NCI-H128 (cell line): Measurements from ENCODE around the gene ZNF74.
"Not testable (repeated sequence)": the region's sequence is repeated elsewhere in the genome, so short reads cannot be mapped to it uniquely, and the experiment has no call there.

Source experiments
- DNase-seq: peaks from one replicate; lab custom pipeline; 2025; ENCODE audit not compliant: unreplicated experiment; lab: John Stamatoyannopoulos, UW

Gene ZNF74

DNA sequence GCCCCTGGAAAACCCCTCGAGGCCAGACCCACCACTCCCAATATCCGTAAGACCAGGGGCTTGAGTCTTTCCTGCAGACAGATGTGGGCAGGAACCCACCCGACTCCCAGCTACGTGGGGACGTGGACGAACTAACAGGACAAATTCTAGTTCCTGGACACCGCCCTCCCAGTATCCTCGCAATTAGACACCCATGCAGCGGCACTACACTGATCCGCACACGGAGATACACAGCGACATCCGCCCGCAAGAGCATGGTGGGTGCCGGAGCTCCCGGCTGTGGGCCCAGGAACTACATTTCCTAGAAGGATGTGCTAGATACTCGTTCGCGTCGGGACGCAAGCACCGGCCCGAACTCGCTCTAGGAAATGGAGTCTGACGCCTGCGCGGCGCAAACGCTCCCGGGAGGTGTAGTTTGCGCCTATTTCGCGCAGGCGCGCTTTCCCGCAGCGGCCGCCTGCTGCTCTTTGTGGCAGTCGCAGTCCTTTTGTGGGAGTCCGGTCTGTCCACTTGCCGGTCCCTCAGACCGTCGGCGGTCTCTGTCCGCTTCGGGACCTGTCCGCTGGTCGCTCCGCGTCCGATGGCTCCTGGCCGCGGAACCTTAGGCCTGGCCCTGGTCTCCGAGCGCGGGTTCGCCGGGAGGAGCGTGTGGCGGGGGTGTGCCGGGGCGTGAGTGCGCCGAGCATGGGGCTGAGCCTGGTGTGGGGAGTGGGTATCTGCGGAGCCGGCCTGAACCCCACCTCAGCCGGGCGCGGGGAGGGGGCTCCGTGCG, at the start of gene ZNF74:
TSS of gene ZNF74 (plus strand) at position 447 of the 772 bp plus-strand sequence. CDS start 478 bp downstream, outside the sequence.
- peak; percentile 42 for DNase-seq

DNA sequence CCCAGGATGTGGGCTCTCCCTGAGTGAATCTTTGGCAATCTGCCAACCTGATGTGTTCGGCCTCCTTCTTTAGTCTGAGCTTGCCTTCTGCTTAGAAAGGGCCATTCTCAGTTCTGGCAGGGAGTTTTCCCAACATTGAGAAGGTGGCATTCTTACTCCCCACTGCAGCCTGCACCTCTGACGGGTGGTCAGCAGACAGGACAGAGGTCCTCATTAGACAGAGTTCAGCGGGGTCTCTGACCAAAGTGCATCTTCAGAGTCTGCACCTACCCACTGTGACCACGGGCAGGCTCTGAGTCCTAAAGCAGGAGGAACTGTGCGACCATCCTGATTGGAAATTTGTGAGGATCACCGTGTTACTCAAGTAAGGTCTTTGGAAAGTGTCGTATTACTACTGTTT, 47.4 kb upstream of the ZNF74 start:
- DNase-seq = not testable (repeated sequence)

DNA sequence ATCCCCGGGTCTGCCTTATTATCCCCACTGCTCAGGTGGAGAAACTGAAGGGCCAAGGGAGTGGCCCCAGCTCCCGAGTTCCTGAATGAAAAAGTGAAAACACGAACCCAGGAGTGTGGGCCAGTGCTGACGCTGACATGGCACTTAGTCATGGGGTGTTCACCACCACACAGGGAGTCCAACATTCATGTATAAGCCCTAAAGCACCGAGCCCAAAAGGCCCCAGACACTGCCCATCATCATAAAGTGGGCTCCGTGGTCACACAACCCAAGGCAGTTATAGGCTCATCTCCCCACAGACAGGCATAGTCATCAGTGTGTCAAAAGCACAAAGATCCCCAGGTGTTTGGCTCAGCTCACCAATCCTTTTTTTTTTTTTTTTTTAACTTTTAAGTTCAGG, 41.4 kb upstream of the ZNF74 start:
- not testable (repeated sequence) for DNase-seq

DNA sequence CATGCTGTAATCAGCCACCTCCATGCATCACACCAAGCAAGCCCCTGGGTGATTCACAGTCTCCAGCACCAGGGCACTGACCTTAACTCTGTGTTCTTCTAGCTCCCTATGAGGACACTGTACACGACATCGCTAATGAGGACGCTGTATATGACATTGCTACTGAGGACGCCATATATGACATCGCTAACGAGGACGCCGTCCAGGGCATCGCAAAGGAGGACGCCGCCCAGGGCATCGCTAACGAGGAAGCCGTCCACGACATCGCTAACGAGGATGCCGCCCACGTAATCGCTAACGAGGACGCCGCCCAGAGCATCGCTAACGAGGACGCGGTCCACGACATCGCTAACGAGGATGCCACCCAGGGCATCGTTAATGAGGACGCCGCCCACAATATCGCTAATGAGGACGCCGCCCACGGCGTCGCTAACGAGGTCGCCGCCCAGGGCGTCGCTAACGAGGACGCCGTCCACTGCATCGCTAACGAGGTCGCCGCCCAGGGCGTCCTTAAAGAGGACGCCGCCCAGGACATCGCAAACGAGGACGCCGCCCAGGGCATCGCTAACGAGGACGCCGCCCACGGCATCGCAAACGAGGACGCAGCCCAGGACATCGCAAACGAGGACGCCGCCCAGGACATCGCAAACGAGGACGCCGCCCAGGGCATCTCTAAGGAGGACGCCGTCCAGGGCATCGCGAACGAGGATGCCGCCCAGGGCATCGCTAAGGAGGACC, 39.5 kb upstream of the ZNF74 start:
- no peak for DNase-seq

DNA sequence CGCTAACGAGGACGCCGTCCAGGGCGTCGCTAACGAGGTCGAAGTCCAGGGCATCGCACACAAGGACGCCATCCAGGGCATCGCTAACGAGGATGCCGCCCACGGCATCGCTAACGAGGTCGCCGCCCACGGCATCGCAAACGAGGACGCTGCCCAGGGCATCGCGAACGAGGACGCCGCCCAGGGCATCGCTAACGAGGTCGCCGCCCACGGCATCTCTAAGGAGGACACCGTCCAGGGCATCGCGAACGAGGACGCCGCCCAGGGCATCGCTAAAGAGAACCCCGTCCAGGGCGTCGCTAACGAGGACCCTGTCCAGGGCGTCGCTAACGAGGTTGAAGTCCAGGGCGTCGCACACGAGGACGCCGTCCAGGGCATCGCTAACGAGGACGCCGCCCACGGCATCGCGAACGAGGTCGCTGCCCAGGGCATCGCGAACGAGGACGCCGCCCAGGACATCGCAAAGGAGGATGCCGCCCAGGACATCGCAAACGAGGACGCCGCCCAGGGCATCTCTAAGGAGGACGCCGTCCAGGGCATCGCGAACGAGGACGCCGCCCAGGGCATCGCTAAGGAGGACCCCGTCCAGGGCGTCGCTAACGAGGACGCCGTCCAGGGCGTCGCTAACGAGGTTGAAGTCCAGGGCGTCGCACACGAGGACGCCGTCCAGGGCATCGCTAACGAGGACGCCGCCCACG, 37.9 kb upstream of the ZNF74 start:
- DNase-seq = not testable (repeated sequence)

DNA sequence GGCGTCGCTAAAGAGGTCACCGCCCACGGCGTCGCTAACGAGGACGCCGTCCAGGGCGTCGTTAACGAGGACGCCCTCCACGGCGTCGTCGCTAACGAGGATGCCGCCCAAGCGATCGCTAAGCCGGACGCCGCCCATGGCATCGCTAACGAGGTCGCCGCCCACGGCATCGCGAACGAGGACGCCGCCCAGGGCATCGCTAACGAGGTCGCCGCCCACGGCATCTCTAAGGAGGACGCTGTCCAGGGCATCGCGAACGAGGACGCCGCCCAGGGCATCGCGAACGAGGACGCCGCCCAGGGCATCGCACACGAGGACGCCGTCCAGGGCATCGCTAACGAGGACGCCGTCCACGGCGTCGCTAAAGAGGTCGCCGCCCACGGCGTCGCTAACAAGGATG, 37.0 kb upstream of the ZNF74 start:
- not testable (repeated sequence) for DNase-seq

DNA sequence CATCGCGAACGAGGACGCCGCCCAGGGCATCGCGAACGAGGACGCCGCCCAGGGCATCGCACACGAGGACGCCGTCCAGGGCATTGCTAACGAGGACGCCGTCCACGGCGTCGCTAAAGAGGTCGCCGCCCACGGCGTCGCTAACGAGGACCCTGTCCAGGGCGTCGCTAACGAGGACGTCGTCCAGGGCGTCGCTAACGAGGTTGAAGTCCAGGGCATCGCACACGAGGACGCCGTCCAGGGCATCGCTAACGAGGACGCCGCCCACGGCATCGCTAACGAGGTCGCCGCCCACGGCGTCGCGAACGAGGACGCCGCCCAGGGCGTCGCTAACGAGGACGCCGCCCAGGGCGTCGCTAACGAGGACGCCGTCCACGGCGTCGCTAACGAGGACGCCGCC, 36.0 kb upstream of the ZNF74 start:
- DNase-seq = not testable (repeated sequence)

DNA sequence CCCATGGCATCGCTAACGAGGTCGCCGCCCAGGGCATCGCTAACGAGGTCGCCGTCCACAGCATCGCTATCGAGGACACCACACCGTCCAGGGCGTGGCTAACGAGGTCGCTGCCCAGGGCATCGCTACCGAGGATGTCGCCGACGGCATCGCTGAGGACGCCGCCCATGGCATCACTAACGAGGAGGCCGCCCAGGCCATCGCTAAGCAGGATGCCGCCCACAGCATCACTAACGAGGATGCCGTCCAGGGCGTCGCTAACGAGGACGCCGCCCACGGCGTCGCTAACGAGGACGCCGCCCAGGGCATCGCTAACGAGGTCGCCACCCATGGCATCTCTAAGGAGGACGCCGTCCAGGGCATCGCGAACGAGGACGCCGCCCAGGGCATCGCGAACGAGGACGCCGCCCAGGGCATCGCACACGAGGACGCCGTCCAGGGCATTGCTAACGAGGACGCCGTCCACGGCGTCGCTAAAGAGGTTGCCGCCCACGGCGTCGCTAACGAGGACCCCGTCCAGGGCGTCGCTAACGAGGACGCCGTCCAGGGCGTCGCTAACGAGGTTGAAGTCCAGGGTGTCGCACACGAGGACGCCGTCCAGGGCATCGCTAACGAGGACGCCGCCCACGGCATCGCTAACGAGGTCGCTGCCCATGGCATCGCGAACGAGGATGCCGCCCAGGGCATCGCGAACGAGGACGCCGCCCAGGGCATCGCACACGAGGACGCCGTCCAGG, 35.3 kb upstream of the ZNF74 start:
- not testable (repeated sequence) for DNase-seq

DNA sequence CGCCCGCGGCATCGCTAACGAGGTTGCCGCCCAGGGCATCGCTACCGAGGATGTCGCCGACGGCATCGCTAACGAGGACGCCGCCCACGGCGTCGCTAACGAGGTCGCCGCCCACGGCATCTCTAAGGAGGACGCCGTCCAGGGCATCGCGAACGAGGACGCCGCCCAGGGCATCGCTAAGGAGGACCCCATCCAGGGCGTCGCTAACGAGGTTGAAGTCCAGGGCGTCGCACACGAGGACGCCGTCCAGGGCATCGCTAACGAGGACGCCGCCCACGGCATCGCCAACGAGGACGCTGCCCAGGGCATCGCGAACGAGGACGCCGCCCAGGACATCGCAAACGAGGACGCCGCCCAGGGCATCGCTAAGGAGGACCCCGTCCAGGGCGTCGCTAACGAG, 33.7 kb upstream of the ZNF74 start:
- DNase-seq = not testable (repeated sequence)

DNA sequence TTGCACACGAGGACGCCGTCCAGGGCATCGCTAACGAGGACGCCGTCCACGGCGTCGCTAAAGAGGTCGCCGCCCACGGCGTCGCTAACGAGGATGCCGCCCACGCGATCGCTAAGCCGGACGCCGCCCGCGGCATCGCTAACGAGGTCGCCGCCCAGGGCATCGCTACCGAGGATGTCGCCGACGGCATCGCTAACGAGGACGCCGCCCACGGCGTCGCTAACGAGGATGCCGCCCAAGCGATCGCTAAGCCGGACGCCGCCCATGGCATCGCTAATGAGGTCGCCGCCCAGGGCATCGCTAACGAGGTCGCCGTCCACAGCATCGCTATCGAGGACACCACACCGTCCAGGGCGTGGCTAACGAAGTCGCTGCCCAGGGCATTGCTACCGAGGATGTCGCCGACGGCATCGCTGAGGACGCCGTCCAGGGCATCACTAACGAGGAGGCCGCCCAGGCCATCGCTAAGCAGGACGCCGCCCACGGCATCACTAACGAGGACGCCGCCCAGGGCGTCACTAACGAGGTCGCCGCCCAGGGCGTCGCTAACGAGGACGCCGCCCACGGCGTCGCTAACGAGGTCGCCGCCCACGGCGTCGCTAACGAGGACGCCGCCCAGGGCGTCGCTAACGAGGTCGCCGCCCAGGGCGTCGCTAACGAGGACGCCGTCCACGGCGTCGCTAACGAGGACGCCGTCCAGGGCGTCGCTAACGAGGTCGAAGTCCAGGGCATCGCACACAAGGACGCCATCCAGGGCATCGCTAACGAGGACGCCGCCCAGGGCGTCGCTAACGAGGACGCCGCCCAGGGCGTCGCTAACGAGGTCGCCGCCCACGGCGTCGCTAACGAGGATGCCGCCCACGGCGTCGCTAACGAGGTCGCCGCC, 32.8 kb upstream of the ZNF74 start:
- DNase-seq = not testable (repeated sequence)

DNA sequence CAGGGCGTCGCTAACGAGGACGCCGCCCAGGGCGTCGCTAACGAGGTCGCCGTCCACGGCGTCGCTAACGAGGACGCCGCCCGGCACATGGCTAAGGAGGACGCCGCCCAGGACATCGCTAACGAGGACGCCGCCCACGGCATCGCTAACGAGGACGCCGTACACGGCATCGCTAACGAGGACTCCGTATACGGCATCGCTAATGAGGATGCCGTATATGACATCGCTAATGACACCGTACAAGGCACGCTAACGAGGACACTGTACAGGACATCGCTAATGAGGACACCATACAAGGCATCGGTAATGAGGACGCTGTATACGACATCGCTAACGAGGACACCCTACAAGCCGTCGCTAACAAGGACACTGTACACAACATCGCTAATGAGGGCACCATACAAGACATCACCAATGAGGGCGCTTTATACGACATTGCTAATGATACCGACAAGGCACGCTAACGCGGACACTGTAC, 32.2 kb upstream of the ZNF74 start:
- DNase-seq = not testable (repeated sequence)

DNA sequence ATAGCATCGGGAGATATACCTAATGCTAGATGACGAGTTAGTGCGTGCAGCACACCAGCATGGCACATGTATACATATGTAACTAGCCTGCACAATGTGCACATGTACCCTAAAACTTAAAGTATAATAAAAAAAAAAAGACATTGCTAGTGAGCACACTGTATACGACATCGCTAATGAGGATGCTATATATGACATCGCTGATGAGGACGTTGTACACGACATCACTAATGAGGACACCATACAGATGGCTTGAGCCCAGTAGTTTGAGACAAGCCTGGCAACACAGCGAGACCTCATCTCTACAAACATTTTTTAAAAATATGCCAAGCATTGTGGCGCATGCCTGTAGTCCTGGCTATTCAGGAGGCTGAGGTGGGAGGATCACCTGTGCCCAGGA, 31.5 kb upstream of the ZNF74 start:
- DNase-seq = not testable (repeated sequence)

DNA sequence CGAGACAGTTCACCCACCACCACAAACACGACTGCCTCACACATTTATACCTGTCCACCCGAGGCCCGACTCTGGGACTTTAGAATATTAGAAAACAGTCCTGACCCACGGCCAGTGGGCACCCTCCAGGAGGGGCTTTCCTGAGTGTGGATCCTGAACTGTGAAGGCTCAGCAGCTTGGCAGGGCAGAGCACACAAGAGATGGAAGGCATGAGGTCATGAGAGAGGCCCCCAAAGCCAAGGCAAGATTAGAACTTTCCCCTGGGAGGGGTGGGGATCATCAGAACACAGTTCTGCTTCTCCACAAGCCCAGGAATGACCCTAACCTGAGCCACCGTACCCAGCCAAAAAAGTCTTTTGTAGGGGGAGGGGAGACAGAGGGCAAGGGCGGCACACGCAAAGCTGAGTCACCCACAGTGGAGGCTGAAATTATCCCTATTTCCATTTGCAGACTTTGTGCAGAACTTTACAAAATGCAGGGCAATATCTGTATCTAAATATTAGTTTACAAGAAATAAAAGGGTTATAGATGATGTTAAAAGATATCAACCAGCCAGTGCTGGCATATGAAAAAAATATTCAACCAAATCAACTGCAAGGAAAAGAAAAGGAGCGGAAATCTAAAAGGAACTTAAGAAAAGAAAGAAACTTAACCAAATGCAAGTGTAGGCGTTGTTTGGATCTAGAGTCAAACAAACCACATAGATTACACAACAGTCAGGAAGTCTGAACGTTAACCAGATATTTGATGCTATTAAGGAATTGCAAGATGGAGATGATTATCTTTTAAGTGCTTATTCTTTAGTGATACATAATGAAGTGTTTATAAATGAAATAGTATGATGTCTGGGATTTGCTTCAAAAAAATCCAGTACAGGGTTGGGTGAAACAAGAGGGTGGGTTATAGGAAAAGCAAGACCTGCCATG, 29.4 kb upstream of the ZNF74 start:
- DNase-seq = not testable (repeated sequence)

DNA sequence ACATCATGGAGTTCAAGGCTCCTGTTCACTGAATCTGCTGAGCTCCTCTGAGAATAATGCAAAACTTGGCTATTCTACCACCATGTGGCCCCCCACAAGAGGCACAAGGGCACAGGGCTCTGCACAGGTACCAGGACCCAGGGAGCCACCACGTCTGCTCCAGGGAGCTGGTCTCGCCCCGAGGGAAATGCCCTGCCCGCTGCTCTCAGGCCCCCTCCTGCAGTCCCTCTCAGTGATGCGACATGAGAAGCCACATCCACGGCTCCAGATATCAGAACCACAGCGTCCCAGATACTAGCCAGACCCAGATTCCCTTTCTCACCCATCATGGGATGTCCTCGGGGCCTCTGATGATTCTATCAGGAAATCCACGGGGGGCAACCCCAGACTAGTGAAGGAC, 27.1 kb upstream of the ZNF74 start:
- DNase-seq = not testable (repeated sequence)

DNA sequence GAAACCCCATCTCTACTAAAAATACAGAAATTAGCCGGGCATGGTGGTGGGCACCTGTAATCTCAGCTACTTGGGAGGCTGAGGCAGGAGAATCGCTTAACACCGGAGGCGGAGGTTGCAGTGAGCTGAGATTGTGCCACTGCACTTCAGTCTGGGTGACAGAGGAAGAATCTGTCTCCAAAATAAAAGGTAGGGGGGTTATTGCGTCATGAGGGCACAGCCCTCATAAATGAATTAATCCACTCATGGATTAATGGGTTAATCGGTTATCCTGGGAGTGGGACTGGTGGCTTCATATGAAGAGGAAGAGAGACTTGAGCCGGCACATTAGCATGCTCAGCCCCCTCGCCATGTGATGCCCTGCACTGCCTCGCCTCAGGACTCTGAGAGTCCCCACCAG, 25.1 kb upstream of the ZNF74 start:
- not testable (repeated sequence) for DNase-seq

DNA sequence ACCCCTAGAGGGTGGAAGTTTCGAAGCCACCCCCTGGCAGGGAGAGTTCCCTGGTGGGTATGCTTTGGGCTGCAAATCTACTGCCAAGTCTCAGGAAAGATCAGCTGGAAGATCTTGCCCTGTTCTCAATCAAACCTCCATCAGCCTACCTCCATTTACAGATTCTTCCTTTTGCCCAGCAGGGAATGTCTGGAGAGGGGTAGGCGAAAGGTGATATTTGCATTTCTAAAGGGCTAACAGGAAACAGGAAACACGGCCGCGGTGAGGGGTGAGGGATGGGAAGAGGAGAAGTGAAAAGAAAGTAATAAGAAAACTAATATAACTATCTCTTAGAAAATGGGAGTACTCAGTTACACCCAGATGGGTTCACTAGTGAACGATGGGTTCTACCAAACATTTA, 22.3 kb upstream of the ZNF74 start:
- DNase-seq = not testable (repeated sequence)

DNA sequence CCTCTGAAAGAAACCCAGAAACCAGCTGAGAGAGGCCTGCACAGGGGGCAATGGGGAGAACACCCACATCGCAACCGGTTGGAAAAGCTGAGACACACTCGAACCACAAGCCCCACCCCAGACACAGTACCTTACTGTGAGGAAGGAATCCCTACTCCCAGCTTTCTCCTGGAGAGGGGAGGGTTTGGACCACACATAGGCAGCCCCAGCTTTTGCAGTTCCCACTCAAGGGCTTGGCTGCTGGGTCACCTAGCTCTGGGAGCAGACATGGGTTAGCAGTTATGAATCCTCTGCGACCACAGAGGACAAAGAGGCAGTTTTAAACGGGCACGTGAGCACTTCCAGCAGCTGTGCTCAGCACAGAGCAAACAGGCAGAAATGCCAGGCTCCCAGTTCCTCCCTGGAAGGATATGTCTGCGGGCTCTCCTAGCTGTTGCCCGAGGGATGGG, 21.5 kb upstream of the ZNF74 start:
- not testable (repeated sequence) for DNase-seq

DNA sequence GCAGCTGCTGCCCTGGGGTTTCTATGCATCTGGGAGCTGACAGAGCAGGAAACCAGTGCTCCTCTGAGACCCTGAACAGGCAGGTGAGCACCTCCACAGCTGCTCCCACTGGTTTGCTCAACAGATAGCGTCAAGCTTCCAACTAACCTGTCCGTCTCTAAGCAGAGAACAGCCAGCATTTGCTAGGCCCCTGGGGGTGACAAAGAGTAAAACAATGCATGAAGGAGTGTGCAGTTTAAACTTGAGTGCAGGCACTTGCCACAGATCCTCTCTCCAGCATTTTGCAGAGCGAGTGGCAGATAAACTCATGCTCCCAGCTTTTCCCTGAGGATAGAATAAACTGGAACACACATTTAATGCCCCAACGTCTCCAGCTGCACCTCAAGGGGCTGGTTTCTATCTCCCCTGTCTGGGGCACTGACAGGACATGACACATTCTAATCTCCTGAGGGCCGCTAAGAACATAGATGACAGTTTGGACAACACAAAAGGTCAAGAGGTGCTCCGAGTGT, 20.7 kb upstream of the ZNF74 start:
- not testable (repeated sequence) for DNase-seq
